Activated naive CD8-positive, alpha-beta T cell treated with anti-CD3 and anti-CD28 coated beads, Interleukin-2, amount 50 U/mL, for 24 hours (primary cell): ENCODE data around the gene TMEM121.
A peak's percentile ranks its signal among the peaks of the same experiment; 100 is the strongest.

Experiments
- ATAC-seq: fragments of 150-1000 bp; cut with Tn5 transposase; one replicate; pipeline ENCODE4 v1.10.0; 2021
- DNase-seq: peaks from one replicate; pipeline ENCODE4 v3.0.0; 2021
- H3K27ac Mint-ChIP-seq: one replicate; pipeline ENCODE4 v1.8.0; 2021; ENCODE audit warnings: mild to moderate bottlenecking, mixed read lengths
- H3K27me3 Mint-ChIP-seq: one replicate; pipeline ENCODE4 v1.8.0; 2021; ENCODE audit warnings: mixed read lengths
- H3K36me3 Mint-ChIP-seq: one replicate; pipeline ENCODE4 v1.8.0; 2021; ENCODE audit warnings: low read depth, mixed read lengths
- H3K4me1 Mint-ChIP-seq: one replicate; pipeline ENCODE4 v1.8.0; 2021; ENCODE audit warnings: mixed read lengths
- H3K4me3 Mint-ChIP-seq: one replicate; pipeline ENCODE4 v1.8.0; 2021; ENCODE audit warnings: mild to moderate bottlenecking, moderate library complexity, mixed read lengths
- H3K9me3 Mint-ChIP-seq: one replicate; pipeline ENCODE4 v1.8.0; 2021; ENCODE audit warnings: mixed read lengths

TMEM121 gene

DNA sequence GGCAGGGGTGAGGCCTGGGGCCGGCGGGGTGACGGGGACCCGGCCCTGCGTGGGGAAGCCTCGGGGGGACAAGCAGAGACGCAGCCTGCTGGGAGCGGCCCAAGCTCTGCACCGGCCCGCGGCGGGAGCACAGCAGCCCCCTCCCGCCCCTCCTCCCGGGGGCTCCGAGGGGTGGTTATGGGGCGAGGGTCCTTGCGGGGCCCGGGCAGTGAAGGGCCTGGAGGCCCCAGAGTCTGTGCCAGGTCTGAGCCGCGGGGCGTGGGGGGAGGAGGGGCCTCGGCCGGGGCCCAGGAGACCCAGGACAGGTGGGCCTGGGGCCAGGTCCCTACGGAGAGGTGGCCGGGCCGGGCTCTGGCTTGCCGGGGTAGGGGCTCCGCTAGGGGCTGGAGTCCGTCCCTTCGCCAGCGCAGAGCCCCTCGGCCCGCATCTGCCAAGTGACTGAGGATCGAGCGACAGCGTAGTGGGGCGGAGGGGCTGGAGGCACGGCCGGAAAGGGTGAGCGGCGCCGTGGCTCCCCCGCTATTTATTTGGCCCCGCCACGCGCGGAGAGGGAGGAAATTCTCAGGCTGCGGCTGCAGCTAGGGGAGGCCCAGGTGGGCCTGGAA lies 495 bp downstream of the TMEM121 start:
- H3K4me1 Mint-ChIP-seq, result peaks cover 22% of the 10 kb centered on the region
- no peaks in the 10 kb centered on the region for H3K9me3 Mint-ChIP-seq
- H3K27ac Mint-ChIP-seq, result peak overlapping the region; percentile 35
- DNase-seq (peak; percentile 22), ATAC-seq (peak; percentile 6)
- no peaks in the 10 kb centered on the region for H3K36me3 Mint-ChIP-seq
- peaks cover 18% of the 10 kb centered on the region for H3K27me3 Mint-ChIP-seq
- peak overlapping the region; percentile 77 for H3K4me3 Mint-ChIP-seq

DNA sequence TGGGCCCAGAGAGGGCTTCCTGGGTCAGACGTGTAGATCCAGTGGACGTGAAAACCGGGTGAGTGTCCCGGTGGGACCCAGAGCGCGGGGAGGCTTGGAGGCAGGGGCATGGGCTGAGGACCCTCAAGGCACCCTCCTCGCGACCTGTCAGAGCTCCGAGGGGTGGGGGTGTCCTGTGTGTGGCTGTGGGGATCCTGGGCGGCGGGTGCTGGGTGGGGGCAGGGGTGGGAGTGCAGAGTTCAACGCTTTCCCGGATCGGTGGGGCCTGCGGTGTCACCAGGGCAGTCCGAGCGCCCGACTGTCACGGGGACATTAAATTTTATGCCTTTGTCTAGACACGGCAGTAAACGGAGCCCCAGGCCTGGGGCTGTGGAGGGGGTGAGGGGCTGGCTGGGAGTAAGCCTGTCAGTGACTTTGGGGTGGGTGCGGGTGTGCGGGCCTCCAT lies 1.0 kb downstream of the TMEM121 start:
- Mint-ChIP-seq H3K27ac (peak overlapping the region; percentile 65), H3K36me3 (no peaks in the 10 kb centered on the region), H3K4me1 (peaks cover 25% of the 10 kb centered on the region), H3K4me3 (peak overlapping the region; percentile 77), H3K9me3 (no peaks in the 10 kb centered on the region), H3K27me3 (peaks cover 17% of the 10 kb centered on the region)
- DNase-seq (no peak), ATAC-seq (no peak)

DNA sequence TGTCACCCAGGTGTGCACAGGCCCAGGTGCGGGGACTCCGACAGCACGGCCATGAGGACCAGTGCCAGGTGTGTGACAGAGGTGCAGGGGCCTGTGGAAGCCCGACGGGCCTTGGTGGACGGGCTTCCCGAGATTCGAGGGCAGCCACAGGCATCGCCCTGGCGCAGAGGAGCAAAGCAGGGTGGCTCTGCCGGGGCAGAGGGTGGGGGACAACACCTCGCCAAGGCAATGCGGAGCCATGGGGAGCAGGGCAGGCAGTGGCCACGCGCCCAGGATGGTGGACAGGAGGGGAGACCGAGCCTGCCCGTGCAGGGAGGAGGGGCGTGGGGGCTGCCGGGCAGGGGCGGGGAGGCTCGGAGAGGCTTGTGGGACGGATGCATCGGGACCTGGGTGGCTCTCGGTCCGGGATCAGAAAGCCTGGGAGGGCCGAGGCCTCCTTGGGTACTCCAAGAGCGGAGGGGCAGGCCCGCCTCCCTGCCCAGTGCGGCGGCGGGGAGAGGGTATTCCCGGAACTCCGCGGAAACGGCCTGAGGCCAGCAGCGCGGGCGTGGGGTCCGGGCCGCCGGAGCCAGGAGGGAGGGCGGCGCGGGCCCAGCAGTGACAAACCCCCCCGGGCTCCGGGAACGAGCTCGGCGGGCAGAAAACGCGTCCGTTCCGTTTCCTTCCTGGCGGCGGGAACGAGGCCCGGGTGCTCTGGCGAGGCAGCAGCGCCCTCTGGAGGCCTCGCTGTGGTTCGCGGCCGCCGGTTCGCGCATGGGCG lies 1.6 kb downstream of the TMEM121 start:
- Mint-ChIP-seq H3K27me3 (peaks cover 17% of the 10 kb centered on the region), H3K4me3 (peak overlapping the region; percentile 77), H3K4me1 (peaks cover 26% of the 10 kb centered on the region), H3K27ac (peak overlapping the region; percentile 65), H3K36me3 (no peaks in the 10 kb centered on the region), H3K9me3 (no peaks in the 10 kb centered on the region)
- peak; percentile 88 for DNase-seq
- peak; percentile 47 for ATAC-seq

DNA sequence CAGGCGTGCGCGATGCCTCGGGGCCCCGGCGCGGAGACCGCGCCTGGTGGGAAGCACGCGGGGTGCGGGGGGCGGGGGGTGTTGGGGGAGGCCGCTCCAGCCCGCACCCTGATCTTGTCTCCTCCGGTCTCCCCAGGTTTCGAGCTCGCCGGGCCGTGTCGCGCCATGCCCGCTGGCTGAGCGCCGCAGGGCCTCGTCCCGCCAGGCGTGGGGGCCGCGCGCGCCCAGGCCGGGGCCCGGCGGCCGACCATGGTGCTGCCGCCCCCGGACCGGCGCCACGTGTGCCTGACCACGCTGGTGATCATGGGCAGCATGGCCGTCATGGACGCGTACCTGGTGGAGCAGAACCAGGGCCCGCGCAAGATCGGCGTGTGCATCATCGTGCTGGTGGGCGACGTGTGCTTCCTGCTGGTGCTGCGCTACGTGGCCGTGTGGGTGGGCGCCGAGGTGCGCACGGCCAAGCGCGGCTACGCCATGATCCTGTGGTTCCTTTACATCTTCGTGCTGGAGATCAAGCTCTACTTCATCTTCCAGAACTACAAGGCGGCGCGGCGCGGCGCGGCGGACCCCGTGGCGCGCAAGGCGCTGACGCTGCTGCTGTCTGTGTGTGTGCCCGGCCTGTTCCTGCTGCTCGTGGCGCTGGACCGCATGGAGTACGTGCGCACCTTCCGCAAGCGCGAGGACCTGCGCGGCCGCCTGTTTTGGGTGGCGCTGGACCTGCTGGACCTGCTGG lies 2.4 kb downstream of the TMEM121 start:
- peaks cover 26% of the 10 kb centered on the region for H3K4me1 Mint-ChIP-seq
- H3K27ac Mint-ChIP-seq, result peak overlapping the region; percentile 92
- peak overlapping the region; percentile 83 for H3K4me3 Mint-ChIP-seq
- peaks cover 17% of the 10 kb centered on the region for H3K27me3 Mint-ChIP-seq
- H3K36me3 Mint-ChIP-seq, result no peaks in the 10 kb centered on the region
- peak; percentile 33 for ATAC-seq
- no peaks in the 10 kb centered on the region for H3K9me3 Mint-ChIP-seq
- peak; percentile 66 for DNase-seq

DNA sequence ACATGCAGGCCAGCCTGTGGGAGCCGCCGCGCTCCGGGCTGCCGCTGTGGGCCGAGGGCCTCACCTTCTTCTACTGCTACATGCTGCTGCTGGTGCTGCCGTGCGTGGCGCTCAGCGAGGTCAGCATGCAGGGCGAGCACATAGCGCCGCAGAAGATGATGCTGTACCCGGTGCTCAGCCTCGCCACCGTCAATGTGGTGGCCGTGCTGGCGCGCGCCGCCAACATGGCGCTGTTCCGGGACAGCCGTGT lies 2.9 kb downstream of the TMEM121 start:
- Mint-ChIP-seq H3K27me3 (peaks cover 16% of the 10 kb centered on the region), H3K9me3 (no peaks in the 10 kb centered on the region), H3K4me3 (peak overlapping the region; percentile 83), H3K36me3 (no peaks in the 10 kb centered on the region), H3K27ac (peak overlapping the region; percentile 92), H3K4me1 (peaks cover 26% of the 10 kb centered on the region)
- ATAC-seq (no peak), DNase-seq (no peak)

DNA sequence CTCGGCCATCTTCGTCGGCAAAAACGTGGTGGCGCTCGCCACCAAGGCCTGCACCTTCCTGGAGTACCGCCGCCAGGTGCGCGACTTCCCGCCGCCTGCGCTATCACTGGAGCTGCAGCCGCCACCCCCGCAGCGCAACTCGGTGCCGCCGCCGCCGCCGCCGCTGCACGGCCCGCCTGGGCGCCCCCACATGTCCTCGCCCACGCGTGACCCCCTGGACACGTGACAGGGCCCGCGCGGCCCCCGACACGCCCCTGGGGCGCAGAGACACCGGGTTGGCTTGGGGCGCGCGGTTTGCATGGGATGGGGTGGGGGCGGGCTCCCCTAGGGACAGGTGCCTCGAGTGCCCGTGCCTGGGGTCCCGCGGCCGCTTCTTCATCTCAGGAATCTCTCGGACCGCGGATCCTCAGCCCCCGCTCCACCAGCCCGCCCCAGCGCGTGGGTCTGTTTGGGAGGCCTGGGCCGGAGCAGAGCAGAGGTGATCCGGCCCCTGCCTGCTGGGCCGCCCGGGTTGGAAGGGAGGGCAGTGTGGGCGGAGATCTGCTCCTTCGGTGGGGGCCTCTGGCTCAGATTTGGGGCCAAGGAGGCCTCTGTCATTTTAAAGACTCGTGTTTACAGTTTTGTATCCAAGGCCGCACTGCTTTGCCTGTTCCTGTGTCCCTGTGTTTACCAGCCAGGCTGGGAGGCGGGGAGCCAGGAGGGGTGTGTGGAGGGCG lies 3.3 kb downstream of the TMEM121 start:
- DNase-seq (peak; percentile 55), ATAC-seq (peak; percentile 17)
- H3K36me3 Mint-ChIP-seq, result no peaks in the 10 kb centered on the region
- no peaks in the 10 kb centered on the region for H3K9me3 Mint-ChIP-seq
- H3K4me1 Mint-ChIP-seq, result peaks cover 26% of the 10 kb centered on the region
- H3K27me3 Mint-ChIP-seq, result peaks cover 12% of the 10 kb centered on the region
- H3K27ac Mint-ChIP-seq, result peak overlapping the region; percentile 92
- peak overlapping the region; percentile 83 for H3K4me3 Mint-ChIP-seq

DNA sequence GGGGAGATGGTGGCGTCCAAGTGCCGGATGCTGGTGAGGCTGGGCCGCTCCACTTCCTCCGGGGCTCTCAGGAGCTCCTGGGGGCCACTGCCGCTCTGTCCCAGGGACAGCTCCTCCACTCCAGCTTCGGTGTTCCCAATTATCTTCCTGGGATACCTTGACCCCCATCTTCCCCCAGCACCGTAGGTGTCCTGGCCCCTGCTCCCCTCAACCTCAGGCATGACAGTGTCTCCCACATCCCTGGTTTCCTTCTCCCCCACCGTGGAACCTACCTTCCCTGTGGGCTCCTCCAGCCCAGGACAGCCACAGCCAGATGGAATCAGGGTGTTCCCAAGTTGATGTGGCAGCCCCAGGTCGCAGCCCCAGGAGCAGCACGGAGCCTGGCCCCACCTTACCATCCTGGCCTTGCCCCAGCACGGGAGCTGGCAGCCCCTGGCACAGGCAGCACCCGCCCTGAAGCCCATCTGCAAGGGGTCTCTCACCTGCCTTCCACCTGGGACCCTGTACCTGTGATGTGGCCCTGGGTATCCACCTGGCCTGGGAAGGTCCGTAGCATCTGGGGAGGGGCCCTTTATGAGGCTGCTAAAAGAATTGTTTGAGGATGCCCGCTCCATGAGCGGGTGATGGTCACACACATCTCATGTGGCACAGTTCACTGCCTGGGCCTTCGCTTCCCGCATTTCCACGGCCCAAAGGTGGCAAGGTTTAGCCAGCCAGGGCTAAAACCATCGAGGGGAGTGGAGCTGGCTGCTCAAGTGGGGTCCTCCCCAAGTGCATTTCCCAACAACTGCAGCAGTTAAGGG lies 4.1 kb downstream of the TMEM121 start:
- DNase-seq, result no peak
- Mint-ChIP-seq H3K27me3 (peaks cover 9% of the 10 kb centered on the region), H3K4me3 (peak overlapping the region; percentile 71), H3K4me1 (peaks cover 26% of the 10 kb centered on the region), H3K27ac (peak overlapping the region; percentile 75), H3K36me3 (no peaks in the 10 kb centered on the region), H3K9me3 (no peaks in the 10 kb centered on the region)
- ATAC-seq, result no peak

DNA sequence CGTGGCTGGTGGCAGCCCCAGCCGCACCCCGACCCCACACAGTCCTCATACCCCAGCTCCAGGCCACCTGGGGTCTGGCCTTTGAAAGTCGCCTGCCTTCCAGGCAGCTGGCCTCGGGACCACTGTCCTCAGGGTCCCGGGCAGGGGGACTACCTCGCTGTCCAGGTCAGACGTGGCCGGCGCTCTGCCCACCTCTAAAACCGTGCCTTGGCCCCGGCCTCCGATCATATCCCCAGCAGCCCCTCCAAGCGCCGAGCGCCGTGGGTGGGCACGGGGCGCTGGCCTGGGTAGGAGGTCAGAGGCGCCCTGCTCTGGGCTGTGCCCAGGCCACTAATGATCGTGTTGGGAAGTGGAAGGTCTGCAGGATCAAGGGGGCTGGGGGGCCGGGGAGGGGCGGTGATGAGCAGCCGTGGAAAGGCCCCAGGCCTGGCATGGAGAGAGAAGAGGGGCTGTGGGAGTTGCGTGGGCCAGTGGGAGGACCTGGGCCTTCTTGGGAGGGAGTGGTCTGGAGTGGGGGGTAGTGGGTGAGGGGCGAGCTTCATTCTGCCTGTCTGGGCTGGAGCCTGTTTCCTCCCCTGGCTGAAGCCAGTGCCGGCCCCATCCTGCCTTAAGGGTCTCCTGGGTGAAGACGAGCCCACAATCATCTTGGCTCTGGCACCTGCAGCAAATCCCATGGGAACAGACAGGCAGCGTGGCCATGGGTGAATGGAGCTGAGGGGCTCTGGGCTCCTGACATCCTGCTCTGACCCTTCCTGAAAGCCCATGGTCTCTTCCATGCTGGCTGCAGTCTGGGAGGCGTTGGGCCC lies 4.9 kb downstream of the TMEM121 start:
- ATAC-seq, result no peak
- Mint-ChIP-seq H3K4me1 (peaks cover 25% of the 10 kb centered on the region), H3K27ac (no peak overlapping the region)

DNA sequence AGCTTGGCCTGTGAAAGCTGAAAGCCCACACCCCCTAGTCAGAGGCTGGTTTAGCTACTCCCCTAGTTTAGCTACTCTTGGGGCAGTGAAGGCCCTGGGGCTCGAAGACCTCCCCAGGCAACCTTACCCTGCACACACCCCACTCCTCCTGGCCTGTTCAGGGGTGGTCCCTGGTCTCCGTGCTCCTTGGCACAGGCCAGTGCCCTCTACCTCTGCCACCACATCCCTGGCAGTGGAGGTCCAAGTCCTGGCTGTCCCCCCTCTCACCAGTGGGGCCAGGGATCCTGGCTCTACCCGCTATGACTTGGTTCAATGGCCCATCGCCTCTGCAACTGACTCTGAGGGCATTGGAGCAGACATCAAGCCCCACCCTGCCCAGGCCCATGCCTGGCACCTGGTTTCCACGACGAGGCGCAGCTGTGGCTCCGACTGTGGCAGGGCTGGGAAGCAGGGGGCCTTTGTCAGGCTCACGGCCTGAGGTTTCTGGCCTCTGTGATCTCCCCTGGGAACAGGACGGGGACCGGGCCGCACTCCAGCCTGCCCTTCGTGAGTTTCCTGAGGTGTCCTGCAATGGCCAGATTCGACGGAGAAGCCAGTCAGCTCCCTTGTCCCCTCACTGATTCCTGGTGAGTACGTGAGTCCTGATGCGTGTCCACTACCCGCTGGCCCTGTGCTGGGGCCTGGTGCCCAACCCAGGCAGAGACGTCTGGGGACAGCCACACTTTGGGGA lies 5.7 kb downstream of the TMEM121 start:
- Mint-ChIP-seq H3K36me3 (no peaks in the 10 kb centered on the region), H3K27me3 (peaks cover 4% of the 10 kb centered on the region), H3K4me1 (peaks cover 24% of the 10 kb centered on the region), H3K4me3 (peak overlapping the region; percentile 4), H3K27ac (no peak overlapping the region), H3K9me3 (no peaks in the 10 kb centered on the region)
- ATAC-seq (no peak), DNase-seq (no peak)

More for the DNA sequence above, 4.9 kb downstream of the TMEM121 start:
- Mint-ChIP-seq H3K27me3 (peaks cover 5% of the 10 kb centered on the region), H3K9me3 (no peaks in the 10 kb centered on the region), H3K36me3 (no peaks in the 10 kb centered on the region), H3K4me3 (peak overlapping the region; percentile 71)
- DNase-seq, result no peak

DNA sequence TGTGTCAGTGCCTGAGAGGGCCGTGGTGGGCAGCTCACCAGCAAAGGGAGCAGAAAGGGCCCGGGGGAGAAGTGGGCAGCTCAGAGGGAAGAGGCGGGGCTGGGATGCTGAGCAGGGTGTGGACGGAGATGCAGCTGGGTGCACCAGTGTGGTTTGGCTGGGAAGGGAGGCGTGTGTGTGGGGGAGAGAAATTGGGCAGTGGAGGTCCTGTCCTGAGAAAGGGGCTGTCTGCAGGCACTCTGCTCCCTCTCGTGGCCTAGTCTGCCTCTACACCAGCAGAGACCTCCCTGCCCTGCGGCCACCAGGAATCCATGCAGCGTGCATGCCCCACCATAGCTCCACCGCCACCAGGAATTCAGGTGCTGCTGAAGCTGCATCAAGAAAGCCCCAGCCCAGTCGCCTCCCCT lies 6.4 kb downstream of the TMEM121 start:
- H3K36me3 Mint-ChIP-seq, result no peaks in the 10 kb centered on the region
- no peak overlapping the region for H3K4me3 Mint-ChIP-seq
- DNase-seq, result no peak
- no peaks in the 10 kb centered on the region for H3K9me3 Mint-ChIP-seq
- peaks cover 19% of the 10 kb centered on the region for H3K4me1 Mint-ChIP-seq
- no peak for ATAC-seq
- H3K27ac Mint-ChIP-seq, result no peak overlapping the region
- H3K27me3 Mint-ChIP-seq, result no peaks in the 10 kb centered on the region

DNA sequence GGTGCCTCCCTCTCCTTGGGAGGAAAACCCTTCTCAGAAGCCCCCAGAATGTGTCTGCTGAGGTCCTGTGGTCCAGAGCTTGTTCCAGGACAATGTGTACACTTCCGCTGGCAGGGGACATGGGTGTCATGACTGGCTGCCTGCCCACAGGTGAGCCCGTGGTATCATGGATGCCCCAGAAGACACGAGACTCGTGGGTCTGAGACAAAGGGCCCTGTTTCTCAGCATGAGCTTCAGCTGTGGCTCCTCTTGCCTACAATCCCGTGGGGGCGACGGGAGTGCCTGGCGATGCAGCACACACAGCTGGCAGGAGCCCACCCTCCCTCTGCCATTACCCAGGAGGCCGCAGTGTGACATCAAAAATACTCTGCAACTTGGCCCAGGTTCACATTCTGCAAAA lies 7.0 kb downstream of the TMEM121 start:
- H3K27me3 Mint-ChIP-seq, result no peaks in the 10 kb centered on the region
- H3K4me1 Mint-ChIP-seq, result peaks cover 17% of the 10 kb centered on the region
- DNase-seq, result no peak
- no peaks in the 10 kb centered on the region for H3K36me3 Mint-ChIP-seq
- no peaks in the 10 kb centered on the region for H3K9me3 Mint-ChIP-seq
- H3K4me3 Mint-ChIP-seq, result no peak overlapping the region
- no peak overlapping the region for H3K27ac Mint-ChIP-seq
- ATAC-seq, result no peak

DNA sequence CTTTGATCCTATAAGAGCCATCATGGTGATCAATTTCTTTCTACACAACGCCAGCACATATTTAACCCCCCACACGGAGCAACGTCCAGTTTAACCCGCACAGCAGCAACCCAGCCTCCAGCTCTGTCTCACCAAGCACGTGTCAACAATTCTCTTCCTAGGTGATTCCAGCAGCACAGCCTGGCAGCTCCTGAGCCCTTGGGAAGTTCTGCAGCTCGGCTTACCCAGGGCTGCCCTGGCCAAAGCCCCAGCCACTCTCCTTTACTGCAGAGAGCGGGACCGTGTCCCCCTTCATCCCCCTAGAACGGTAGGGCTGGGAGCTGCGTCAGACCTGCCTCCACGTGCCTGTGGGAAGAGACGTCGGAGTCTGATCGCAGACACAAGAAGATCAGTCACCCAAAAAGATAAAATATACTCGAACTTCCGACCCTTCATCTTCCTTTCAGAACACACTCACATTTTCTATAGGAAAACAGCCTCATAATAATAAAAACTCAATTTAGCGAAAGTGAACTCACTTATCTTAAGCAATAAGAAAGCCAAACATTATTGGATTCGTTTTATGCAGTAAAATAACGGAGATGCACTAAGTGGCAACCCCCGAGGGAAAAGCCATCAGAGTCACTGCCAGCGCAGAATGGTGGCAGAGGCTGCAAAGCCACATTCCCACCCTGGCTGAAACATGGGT lies 7.6 kb downstream of the TMEM121 start:
- Mint-ChIP-seq H3K4me3 (no peak overlapping the region), H3K27ac (no peak overlapping the region), H3K9me3 (no peaks in the 10 kb centered on the region), H3K36me3 (no peaks in the 10 kb centered on the region), H3K27me3 (peaks cover 3% of the 10 kb centered on the region), H3K4me1 (peaks cover 15% of the 10 kb centered on the region)
- ATAC-seq (no peak), DNase-seq (no peak)
